ENCODE data around the gene OR10J1.

The OR10J1 gene

GRCh38 chr1:159474926-159475325, 35.4 kb downstream of the OR10J1 start:
- Histone ChIP-seq H4K8ac (ENCODE audit: low read length) (no peak overlapping the region), H3K4me2 (ENCODE audit: low read length, poor library complexity, severe bottlenecking) (no peak overlapping the region), H3K36me3 (ENCODE audit: control insufficient read depth in 1 of 2, insufficient read depth in 2 of 2, low read depth in 1 of 2, low read length in 2 of 2) (no peaks in the 10 kb centered on the region), H2AK5ac (ENCODE audit: low read length, severe bottlenecking) (no peak overlapping the region), H3K4ac (ENCODE audit: low read depth in 1 of 2, low read length in 2 of 2) (no peak overlapping the region), H3K4me1 (ENCODE audit: control insufficient read depth, insufficient read depth, low read depth, low read length) (no peaks in the 10 kb centered on the region), H2AFZ (ENCODE audit: low read depth, low read length) (no peak overlapping the region), H2BK5ac (ENCODE audit: low read depth, low read length, poor library complexity, severe bottlenecking) (no peak overlapping the region), H3K23ac (ENCODE audit: low read length in 2 of 2) (no peak overlapping the region), H3K9me3 (ENCODE audit: control insufficient read depth, low read length) (peaks cover 10% of the 10 kb centered on the region), H3K4me3 (ENCODE audit: insufficient read depth in 1 of 2, low read depth in 1 of 2, low read length in 2 of 2) (no peak overlapping the region), H3K14ac (ENCODE audit: low read length in 2 of 2) (no peak overlapping the region), H2BK15ac (ENCODE audit: low read depth, poor library complexity, severe bottlenecking) (no peak overlapping the region), H2BK120ac (ENCODE audit: low read depth, low read length) (no peak overlapping the region), H3K18ac (ENCODE audit: low read depth in 1 of 2, low read length in 2 of 2) (no peak overlapping the region), H3K27ac (ENCODE audit: low read length, poor library complexity, severe bottlenecking) (no peak overlapping the region), H4K91ac (ENCODE audit: low read length) (no peak overlapping the region), H3K9ac (ENCODE audit: low read length) (no peak overlapping the region), H3K27me3 (ENCODE audit: control insufficient read depth in 1 of 2, insufficient read depth in 1 of 2, low read length in 2 of 2) (no peaks in the 10 kb centered on the region), H2BK12ac (ENCODE audit: low read length in 2 of 2) (no peak overlapping the region), H3K79me1 (replicated peaks; ENCODE audit: low read length, poor library complexity, severe bottlenecking) (no peaks in the 10 kb centered on the region)
- no peak for DNase-seq
- 0% methylated on average over 1 of the region's 1 CpG for WGBS

- no peak overlapping the region for H2AK5ac ChIP-seq (ENCODE audit: low read length, severe bottlenecking)
- H3K4me3 ChIP-seq (ENCODE audit: insufficient read depth in 1 of 2, low read depth in 1 of 2, low read length in 2 of 2): no peak overlapping the region
- peaks cover 9% of the 10 kb centered on the region for H3K9me3 ChIP-seq (ENCODE audit: control insufficient read depth, low read length)
- no peak overlapping the region for H2BK15ac ChIP-seq (ENCODE audit: low read depth, poor library complexity, severe bottlenecking)
- WGBS: 32% methylated on average over 1 of the region's 4 CpGs
- H3K23ac ChIP-seq (ENCODE audit: low read length in 2 of 2): no peak overlapping the region
- no peak overlapping the region for H2BK120ac ChIP-seq (ENCODE audit: low read depth, low read length)
- no peak overlapping the region for H3K14ac ChIP-seq (ENCODE audit: low read length in 2 of 2)
- H3K27me3 ChIP-seq (ENCODE audit: control insufficient read depth in 1 of 2, insufficient read depth in 1 of 2, low read length in 2 of 2): no peaks in the 10 kb centered on the region
- H2BK5ac ChIP-seq (ENCODE audit: low read depth, low read length, poor library complexity, severe bottlenecking): no peak overlapping the region
- H2AFZ ChIP-seq (ENCODE audit: low read depth, low read length): no peak overlapping the region
- H3K79me1 ChIP-seq (replicated peaks; ENCODE audit: low read length, poor library complexity, severe bottlenecking): no peaks in the 10 kb centered on the region
- no peak overlapping the region for H4K91ac ChIP-seq (ENCODE audit: low read length)
- H3K9ac ChIP-seq (ENCODE audit: low read length): no peak overlapping the region
- no peak overlapping the region for H3K18ac ChIP-seq (ENCODE audit: low read depth in 1 of 2, low read length in 2 of 2)
- no peak overlapping the region for H3K4ac ChIP-seq (ENCODE audit: low read depth in 1 of 2, low read length in 2 of 2)
- no peak overlapping the region for H4K8ac ChIP-seq (ENCODE audit: low read length)
- DNase-seq: no peak
- H3K4me2 ChIP-seq (ENCODE audit: low read length, poor library complexity, severe bottlenecking): no peak overlapping the region
- no peak overlapping the region for H3K27ac ChIP-seq (ENCODE audit: low read length, poor library complexity, severe bottlenecking)
- H3K4me1 ChIP-seq (ENCODE audit: control insufficient read depth, insufficient read depth, low read depth, low read length): no peaks in the 10 kb centered on the region
- H3K36me3 ChIP-seq (ENCODE audit: control insufficient read depth in 1 of 2, insufficient read depth in 2 of 2, low read depth in 1 of 2, low read length in 2 of 2): no peaks in the 10 kb centered on the region
- no peak overlapping the region for H2BK12ac ChIP-seq (ENCODE audit: low read length in 2 of 2)
These were observed 44.0 kb downstream of the OR10J1 start for GRCh38 chr1:159483501-159483900.
